ENCODE data around the gene TTC7B. TPM values are rescaled to one million over a fixed set of nuclear protein-coding genes. Genes with fewer than 3 reads are reported as not detected.
A peak's percentile ranks its signal among the peaks of the same experiment; 100 is the strongest.

The TTC7B gene
- total and polyA plus RNA-seq, 2 experiments from 2014 or later, result 5.2 to 28.2 TPM

DNA sequence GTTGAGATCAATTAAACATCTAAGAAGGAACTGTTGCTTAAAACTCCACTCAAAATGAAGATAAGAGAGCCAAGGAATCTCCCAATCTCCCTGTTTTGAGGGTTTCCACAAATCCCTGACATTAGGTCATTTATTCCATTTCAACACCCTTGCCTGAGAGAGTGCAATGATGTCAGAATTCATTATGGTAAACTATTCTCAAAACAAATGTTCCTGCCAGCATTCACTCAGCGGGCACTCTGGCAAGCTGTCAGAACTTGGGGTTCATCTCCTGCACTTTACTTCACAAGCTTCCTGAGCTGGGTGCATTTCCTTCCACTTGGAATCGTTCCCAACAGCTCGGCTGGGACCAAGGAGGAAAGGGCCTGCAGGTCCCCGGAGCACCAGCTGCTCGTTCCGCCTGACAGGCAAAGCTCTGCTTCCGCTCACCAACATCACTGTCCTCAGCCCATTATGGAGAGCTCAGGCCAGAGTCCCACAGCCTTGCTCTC is 117.8 kb downstream of the TTC7B start:
- Histone ChIP-seq H3K79me2 (ENCODE audit: insufficient read depth) (no peaks in the 10 kb centered on the region), H2AFZ (no peak overlapping the region), H3K36me3 (ENCODE audit: low read depth) (no peaks in the 10 kb centered on the region), H4K20me1 (ENCODE audit: insufficient read depth) (no peaks in the 10 kb centered on the region), H3K9ac (0 out of 2 replicates have a peak overlapping the region, but pooled peaks have one; percentile 14), H3K4me2 (ENCODE audit: unreplicated experiment) (no peak overlapping the region), H3K4me3 (no peak overlapping the region), H3K4me1 (ENCODE audit: insufficient read depth) (0 out of 2 replicates have a peak, but pooled peaks cover 10% of the 10 kb centered on the region), H3K27me3 (replicated peaks; ENCODE audit: insufficient read depth) (no peaks in the 10 kb centered on the region), H3F3A (ENCODE audit: insufficient read depth) (no peaks in the 10 kb centered on the region), H3K9me2 (ENCODE audit: insufficient read depth) (no peaks in the 10 kb centered on the region), H3K9me3 (ENCODE audit: low read depth) (no peaks in the 10 kb centered on the region), H3K27ac (no peak overlapping the region)
- TF ChIP-seq EZH2phosphoT487 (IDR thresholded peaks at IDR 0.05; ENCODE audit: insufficient read depth, low read depth) (no peak), EZH2 (IDR thresholded peaks at IDR 0.05; ENCODE audit: insufficient read depth, poor library complexity, severe bottlenecking) (no peak)
- in situ Hi-C loops (cut with MboI), result loop anchor here (5.0 to 10.0 kb wide), 2 partner anchors 296 to 394 kb away; no protein-coding TSS in a partner anchor
- DNase-seq, result peak; percentile 51
- WGBS, 2 experiments (ENCODE audit: low coverage in 1 of 2, low lambda C conversion rate in 2 of 2, missing lambda C conversion rate in 2 of 2), result 66 to 68% methylated on average over 7 of the region's 7 CpGs

DNA sequence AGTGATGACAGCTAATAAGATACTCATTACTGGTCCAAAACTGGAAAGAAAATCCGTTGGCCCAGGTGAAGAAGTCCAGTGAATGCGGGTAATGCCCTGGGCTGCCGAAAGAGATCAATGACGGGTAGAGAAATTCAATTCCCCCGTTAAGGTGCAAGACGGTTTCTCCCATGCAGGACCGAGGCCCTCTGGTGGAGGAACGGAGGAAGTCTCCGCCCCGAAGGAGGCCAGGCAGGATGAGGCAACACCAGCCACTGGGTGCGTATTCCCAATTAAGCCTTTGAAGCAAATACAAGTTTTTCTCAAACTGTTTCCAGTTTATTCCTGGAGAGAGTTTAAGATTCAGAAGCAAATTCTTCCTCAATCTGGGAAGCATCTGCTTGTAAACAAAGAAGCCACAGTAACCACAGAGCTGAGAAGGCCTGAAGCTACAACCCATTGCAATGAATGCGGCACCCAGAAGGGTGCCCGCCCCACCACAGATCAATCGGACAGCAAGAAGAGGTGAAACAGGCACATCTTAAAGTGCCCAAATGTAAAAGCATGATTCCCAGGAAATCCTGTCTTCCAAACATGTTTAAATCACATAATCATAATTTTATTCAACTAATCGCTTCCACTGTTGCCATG is 118.5 kb downstream of the TTC7B start:
- DNase-seq, result peak; percentile 88
- 15% methylated on average over 15 of the region's 15 CpGs for WGBS, 2 experiments (ENCODE audit: low coverage in 1 of 2, low lambda C conversion rate in 2 of 2, missing lambda C conversion rate in 2 of 2)
- 0 out of 2 replicates have a peak overlapping the region, but pooled peaks have one; percentile 14 for H3K9ac ChIP-seq
- H3K36me3 ChIP-seq (ENCODE audit: low read depth), result no peaks in the 10 kb centered on the region
- no peaks in the 10 kb centered on the region for H3K9me3 ChIP-seq (ENCODE audit: low read depth)
- H3K9me2 ChIP-seq (ENCODE audit: insufficient read depth), result no peaks in the 10 kb centered on the region
- H3K4me2 ChIP-seq (ENCODE audit: unreplicated experiment), result peak overlapping the region; percentile 40
- peak overlapping the region; percentile 61; the same call in 1 of the 2 replicates for H2AFZ ChIP-seq
- 0 out of 2 replicates have a peak, but pooled peaks cover 10% of the 10 kb centered on the region for H3K4me1 ChIP-seq (ENCODE audit: insufficient read depth)
- H3F3A ChIP-seq (ENCODE audit: insufficient read depth), result no peaks in the 10 kb centered on the region
- H3K79me2 ChIP-seq (ENCODE audit: insufficient read depth), result no peaks in the 10 kb centered on the region
- no peak overlapping the region for H3K27ac ChIP-seq
- in situ Hi-C loops (cut with MboI), result loop anchor here (5.0 to 10.0 kb wide), 2 partner anchors 295 to 393 kb away; no protein-coding TSS in a partner anchor
- H3K4me3 ChIP-seq, result no peak overlapping the region
- no peaks in the 10 kb centered on the region for H3K27me3 ChIP-seq (replicated peaks; ENCODE audit: insufficient read depth)
- no peaks in the 10 kb centered on the region for H4K20me1 ChIP-seq (ENCODE audit: insufficient read depth)
- no peak for TF ChIP-seq EZH2 (IDR thresholded peaks at IDR 0.05; ENCODE audit: insufficient read depth, poor library complexity, severe bottlenecking)
- no peak for TF ChIP-seq EZH2phosphoT487 (IDR thresholded peaks at IDR 0.05; ENCODE audit: insufficient read depth, low read depth)

DNA sequence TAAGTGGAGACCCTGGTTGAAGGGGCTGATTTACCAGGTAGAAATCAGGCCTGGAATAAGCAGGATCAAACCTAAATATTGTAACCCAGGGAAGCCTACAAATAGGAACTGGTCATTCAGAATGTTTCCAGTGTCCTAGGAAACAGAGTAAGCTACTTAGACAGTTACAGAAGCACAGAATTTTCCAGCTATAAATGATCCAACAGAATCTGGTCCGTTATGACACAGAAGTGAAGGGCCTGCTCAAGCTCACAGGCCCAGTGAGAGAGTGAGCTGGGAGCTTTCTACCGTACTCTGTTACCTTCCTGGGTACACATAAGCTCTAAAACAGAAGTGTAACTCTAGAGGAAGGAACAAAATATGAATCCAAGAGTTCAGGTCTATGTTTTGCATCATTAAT is 119.1 kb downstream of the TTC7B start:
- WGBS, 2 experiments (ENCODE audit: low coverage in 1 of 2, low lambda C conversion rate in 2 of 2, missing lambda C conversion rate in 2 of 2), result 81 to 89% methylated on average over 2 of the region's 2 CpGs
- Histone ChIP-seq H3K9ac (no peak overlapping the region), H3K4me1 (ENCODE audit: insufficient read depth) (0 out of 2 replicates have a peak, but pooled peaks cover 10% of the 10 kb centered on the region), H2AFZ (0 out of 2 replicates have a peak overlapping the region, but pooled peaks have one; percentile 48), H3K4me3 (no peak overlapping the region), H3K9me2 (ENCODE audit: insufficient read depth) (no peaks in the 10 kb centered on the region), H3K36me3 (ENCODE audit: low read depth) (no peaks in the 10 kb centered on the region), H3K27ac (no peak overlapping the region), H3K27me3 (replicated peaks; ENCODE audit: insufficient read depth) (no peaks in the 10 kb centered on the region), H3K4me2 (ENCODE audit: unreplicated experiment) (peak overlapping the region; percentile 40), H3F3A (ENCODE audit: insufficient read depth) (no peaks in the 10 kb centered on the region), H4K20me1 (ENCODE audit: insufficient read depth) (no peaks in the 10 kb centered on the region), H3K9me3 (ENCODE audit: low read depth) (no peaks in the 10 kb centered on the region), H3K79me2 (ENCODE audit: insufficient read depth) (no peaks in the 10 kb centered on the region)
- TF ChIP-seq EZH2 (IDR thresholded peaks at IDR 0.05; ENCODE audit: insufficient read depth, poor library complexity, severe bottlenecking) (no peak), EZH2phosphoT487 (IDR thresholded peaks at IDR 0.05; ENCODE audit: insufficient read depth, low read depth) (no peak)
- no peak for DNase-seq
- in situ Hi-C loops (cut with MboI), result loop anchor here (5.0 to 10.0 kb wide), 2 partner anchors 295 to 392 kb away; no protein-coding TSS in a partner anchor

DNA sequence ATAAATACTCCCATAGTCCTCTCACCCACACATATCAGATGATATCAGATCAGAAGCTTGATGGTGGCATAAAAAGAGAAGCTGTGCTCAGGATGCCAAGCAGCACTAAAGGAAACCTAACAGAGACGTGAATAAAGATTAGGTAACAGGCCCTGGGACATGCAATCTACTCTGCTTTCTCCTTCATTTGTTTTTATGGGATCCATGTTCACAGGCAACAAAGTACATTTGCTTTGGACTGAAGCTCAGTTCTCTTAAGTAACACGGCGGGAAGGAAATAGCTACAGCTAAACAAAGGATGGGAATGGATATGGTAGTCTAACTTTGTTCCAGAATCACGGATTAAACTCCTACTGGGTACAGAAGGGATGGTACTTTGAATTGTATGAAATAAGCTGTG is 119.5 kb downstream of the TTC7B start:
- Histone ChIP-seq H3K4me2 (ENCODE audit: unreplicated experiment) (no peak overlapping the region), H4K20me1 (ENCODE audit: insufficient read depth) (no peaks in the 10 kb centered on the region), H3K27ac (no peak overlapping the region), H3K4me1 (ENCODE audit: insufficient read depth) (0 out of 2 replicates have a peak, but pooled peaks cover 10% of the 10 kb centered on the region), H3F3A (ENCODE audit: insufficient read depth) (no peaks in the 10 kb centered on the region), H2AFZ (no peak overlapping the region), H3K9ac (no peak overlapping the region), H3K27me3 (replicated peaks; ENCODE audit: insufficient read depth) (no peaks in the 10 kb centered on the region), H3K9me3 (ENCODE audit: low read depth) (no peaks in the 10 kb centered on the region), H3K79me2 (ENCODE audit: insufficient read depth) (no peaks in the 10 kb centered on the region), H3K36me3 (ENCODE audit: low read depth) (no peaks in the 10 kb centered on the region), H3K4me3 (no peak overlapping the region), H3K9me2 (ENCODE audit: insufficient read depth) (no peaks in the 10 kb centered on the region)
- no peak for DNase-seq
- in situ Hi-C loops (cut with MboI), result loop anchor here (5.0 to 10.0 kb wide), 2 partner anchors 294 to 392 kb away; no protein-coding TSS in a partner anchor
- 68 to 71% methylated on average over 4 of the region's 4 CpGs for WGBS, 2 experiments (ENCODE audit: low coverage in 1 of 2, low lambda C conversion rate in 2 of 2, missing lambda C conversion rate in 2 of 2)
- TF ChIP-seq EZH2phosphoT487 (IDR thresholded peaks at IDR 0.05; ENCODE audit: insufficient read depth, low read depth), result no peak
- TF ChIP-seq EZH2 (IDR thresholded peaks at IDR 0.05; ENCODE audit: insufficient read depth, poor library complexity, severe bottlenecking), result no peak
